Measurements from ENCODE around the gene GTF3C2.
"Not testable (repeated sequence)": the region's sequence is repeated elsewhere in the genome, so short reads cannot be mapped to it uniquely, and the experiment has no call there.

DNA sequence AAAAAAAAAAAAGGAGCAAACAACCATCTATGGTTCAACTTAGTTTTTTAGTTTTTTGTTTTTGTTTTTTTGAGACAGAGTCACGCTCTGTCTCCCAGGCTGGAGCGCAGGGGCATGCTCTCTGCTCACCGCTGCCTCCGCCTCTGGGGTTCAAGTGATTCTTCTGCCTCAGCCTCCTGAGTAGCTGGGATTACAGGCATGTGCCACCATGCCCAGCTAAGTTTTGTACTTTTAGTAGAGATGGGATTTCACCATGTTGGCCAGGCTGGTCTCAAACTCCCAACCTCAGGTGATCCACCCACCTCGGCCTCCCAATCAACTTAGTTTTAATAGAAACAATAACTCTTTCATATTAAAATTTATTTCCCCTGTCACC, 3.2 kb downstream of the GTF3C2 start:
- TF ChIP-seq CTCF (IDR thresholded peaks at IDR 0.05 in 8 of 11, conservative IDR thresholded peaks at IDR 0.05 in 3 of 11); POLR2A (IDR thresholded peaks at IDR 0.05): not testable (repeated sequence)

Measured in spleen (tissue), 7 donors.